Right lobe of liver (tissue), 6 donors: Measurements from ENCODE around the gene SLC39A2. TPM values are rescaled to one million over a fixed set of nuclear protein-coding genes. Genes with fewer than 3 reads are reported as not detected.

Experiments
- ATAC-seq, 4 donors: fragments of 200-7000 bp; cut with Tn5 transposase; one replicate each; pipeline ENCODE4 v1.9.1; 2020; ENCODE audit warnings: mild to moderate bottlenecking in 4 of 4, moderate library complexity in 4 of 4
- DNase-seq, 3 donors: peaks; one replicate each; pipeline ENCODE4 v3.0.0-alpha.2; 2020
- H3K27ac ChIP-seq, 3 donors: fragments of 200-600 bp; one replicate each; pipeline ENCODE4 v1.8.0; 2022
- H3K27me3 ChIP-seq, 2 donors: fragments of 200-600 bp; one replicate each; pipeline ENCODE4 v1.8.0; 2022
- H3K36me3 ChIP-seq, 4 donors: fragments of 200-600 bp; sonication (generic) in 1 of 4; one replicate each; pipeline versions ENCODE4 v1.5.1 to v1.8.0; 2017 to 2022; ENCODE audit warnings: control low read depth in 1 of 4
- H3K4me1 ChIP-seq, 4 donors: fragments of 200-600 bp; sonication (generic) in 1 of 4; one replicate each; pipeline versions ENCODE4 v1.5.1 to v1.8.0; 2017 to 2022; ENCODE audit warnings: control low read depth in 1 of 4
- H3K4me3 ChIP-seq, 3 donors: fragments of 200-600 bp; one replicate each; pipeline ENCODE4 v1.8.0; 2022
- H3K9me3 ChIP-seq, 4 donors: fragments of 200-600 bp; sonication (generic) in 1 of 4; one replicate each; pipeline versions ENCODE4 v1.5.1 to v1.8.0; 2017 to 2022; ENCODE audit warnings: control low read depth in 1 of 4
- CTCF ChIP-seq, 4 donors: fragments of 200-600 bp in 3 of 4; fragments of 450-650 bp in 1 of 4; IDR thresholded peaks; one replicate each; pipeline versions ENCODE4 v1.5.1 to v1.8.0; 2016 to 2022; ENCODE audit warnings: antibody characterized with exemption in 4 of 4, mild to moderate bottlenecking in 2 of 4
- POLR2A ChIP-seq: fragments of 450-650 bp; IDR thresholded peaks from one replicate; pipeline ENCODE4 v1.6.1; 2017; ENCODE audit warnings: antibody characterized with exemption, mild to moderate bottlenecking
- WGBS: methylation state at CpG from one replicate; pipeline ENCODE4 v1.1.6; 2018; ENCODE audit warnings: low coverage, low lambda C conversion rate; ENCODE audit not compliant: insufficient coverage; ENCODE audit errors: missing lambda C conversion rate; 5-methylcytosine and 5-hydroxymethylcytosine counted together
- intact Hi-C, 2 donors: fragments of 100-400 bp; cut with DNase I; formaldehyde crosslinking; loops; one replicate each; pipeline versions ENCODE4 v1.11.2 to v1.14.1; 2022
- total RNA-seq, 6 experiments: library from RNA; depleted of rRNA in 2 of 6; stranded (reverse); fragments of >200 nt in 2 of 6; fragmentation: NEBNext Ultra II Directional in 3 of 6; extraction: Animal tissue kit (Norgen Biotek cat#: 25700) in 3 of 6; gene quantifications; one replicate each; pipeline versions ENCODE4 v1.1.0 to v1.2.4, GENCODE V29; 2016 to 2023
- donor health status: DM: no; HTN: yes; CAD: no.
- donor health status: DM: no; HTN: no; CAD: no.
- donor health status: DM: no; HTN: no; CAD: no.
- donor health status: DM: no; HTN: yes; CAD: no.
- donor health status: DM: no; HTN: yes; CAD: no.

The SLC39A2 gene
- total RNA-seq, 6 experiments from 2014 or later = not detected

- no peak for TF ChIP-seq CTCF (IDR thresholded peaks at IDR 0.05)
- no peak for TF ChIP-seq POLR2A
- Histone ChIP-seq H3K9me3 (no peaks in the 10 kb centered on the region), H3K36me3 (no peaks in the 10 kb centered on the region), H3K27me3 (no peaks in the 10 kb centered on the region), H3K27ac (no peak overlapping the region), H3K4me3 (no peak overlapping the region), H3K4me1 (peaks cover 0 to 9% (median 0%) of the 10 kb centered on the region in 4 donors)
- intact Hi-C loops = loop anchor here in 1 of 2 donors (10.0 kb wide), 1 partner anchor 84 kb away; the partner anchor contains the start of gene ZNF219
- 88% methylated on average over 1 of the region's 1 CpG for WGBS
- DNase-seq (no peak), ATAC-seq (no peak)
Measured at GRCh38 chr14:21011136-21011535, 12.0 kb downstream of the SLC39A2 start.

GRCh38 chr14:21014761-21015190, 15.7 kb downstream of the SLC39A2 start:
- no peaks in the 10 kb centered on the region for H3K27me3 ChIP-seq
- WGBS = 0% methylated on average over 3 of the region's 4 CpGs
- peak; percentile 72 to 86 (median 73) for DNase-seq
- intact Hi-C loops = loop anchor here (5.0 to 10.0 kb wide), 2 partner anchors 78 to 80 kb away; partner anchors contain the start of gene ZNF219 (in 1 of the 2)
- no peak overlapping the region for H3K27ac ChIP-seq
- no peak overlapping the region for H3K4me3 ChIP-seq
- TF ChIP-seq CTCF (IDR thresholded peaks at IDR 0.05) (peak; percentile 90 to 97 (median 94)), POLR2A (no peak)
- H3K4me1 ChIP-seq = peaks cover 0 to 9% (median 0%) of the 10 kb centered on the region in 4 donors
- peak; percentile 90 to 96 (median 94) for ATAC-seq
- no peaks in the 10 kb centered on the region for H3K9me3 ChIP-seq
- peaks cover 0 to 28% (median 20%) of the 10 kb centered on the region in 4 donors for H3K36me3 ChIP-seq

- H3K27ac ChIP-seq = no peak overlapping the region
- intact Hi-C loops = loop anchor here (5.0 to 10.0 kb wide), 2 partner anchors 77 to 79 kb away; partner anchors contain the start of gene ZNF219 (in 1 of the 2)
- peaks cover 0 to 33% (median 23%) of the 10 kb centered on the region in 4 donors for H3K36me3 ChIP-seq
- peak; percentile 33 to 56 (median 38) for ATAC-seq
- H3K4me3 ChIP-seq = no peak overlapping the region
- peaks cover 0 to 9% (median 0%) of the 10 kb centered on the region in 4 donors for H3K4me1 ChIP-seq
- H3K27me3 ChIP-seq = no peaks in the 10 kb centered on the region
- TF ChIP-seq CTCF (IDR thresholded peaks at IDR 0.05) = no peak
- DNase-seq = no peak
- WGBS = 16% methylated on average over 6 of the region's 6 CpGs
- H3K9me3 ChIP-seq = no peaks in the 10 kb centered on the region
Measured at GRCh38 chr14:21015312-21015711, 16.2 kb downstream of the SLC39A2 start.

- H3K9me3 ChIP-seq = no peaks in the 10 kb centered on the region
- WGBS = 51% methylated on average over 9 of the region's 9 CpGs
- intact Hi-C loops = loop anchor here (5.0 to 10.0 kb wide), 2 partner anchors 76 to 78 kb away; partner anchors contain the start of gene ZNF219 (in 1 of the 2)
- ATAC-seq (no peak), DNase-seq (no peak)
- H3K36me3 ChIP-seq = peaks cover 0 to 46% (median 29%) of the 10 kb centered on the region in 4 donors
- H3K27me3 ChIP-seq = no peaks in the 10 kb centered on the region
- TF ChIP-seq CTCF (IDR thresholded peaks at IDR 0.05) (no peak), POLR2A (no peak)
- no peak overlapping the region for H3K27ac ChIP-seq
- peaks cover 0 to 9% (median 0%) of the 10 kb centered on the region in 4 donors for H3K4me1 ChIP-seq
- no peak overlapping the region for H3K4me3 ChIP-seq
Measured at GRCh38 chr14:21016413-21017190, 17.5 kb downstream of the SLC39A2 start.
